Stimulated activated CD4-positive, alpha-beta T cell treated with anti-CD3 and anti-CD28 coated beads, Interleukin-1b, Interleukin-23, amount 100 ng/mL, for 1 hour (primary cell): ENCODE data around the gene NMT1.

ENCODE experiments used
- DNase-seq, 2 donors: peaks; one replicate each; pipeline ENCODE4 v3.0.0-alpha.2; 2020; ENCODE audit warnings: low read depth in 2 of 2

The NMT1 gene

GRCh38 chr17:45150911-45151809 lies 90.0 kb downstream of the NMT1 start:
- DNase-seq = no peak

GRCh38 chr17:45155029-45155428 lies 93.9 kb downstream of the NMT1 start:
- DNase-seq = no peak

GRCh38 chr17:45155483-45155882 lies 94.4 kb downstream of the NMT1 start:
- DNase-seq = no peak

- no peak for DNase-seq
Observed at GRCh38 chr17:45156242-45156641, 95.1 kb downstream of the NMT1 start.
